CD4-positive, alpha-beta T cell (primary cell): Measurements from ENCODE around the gene TTL. TPM values are rescaled to one million over a fixed set of nuclear protein-coding genes. Genes with fewer than 3 reads are reported as not detected.

Source experiments
- ATAC-seq: fragments of 200-7000 bp; cut with Tn5 transposase; one replicate; pipeline ENCODE4 v1.10.0; 2022; ENCODE audit warnings: mild to moderate bottlenecking; ENCODE audit not compliant: poor library complexity
- CTCF ChIA-PET: fragments of 350-600 bp; sonication (Branson Sonifier 250); formaldehyde crosslinking; loops from one replicate; lab custom pipeline; 2021; ENCODE audit warnings: antibody characterized with exemption, inconsistent platforms; lab: Charles Lee
- POLR2A ChIA-PET: fragments of 350-600 bp; sonication (Branson Sonifier 250); formaldehyde crosslinking; loops from one replicate; lab custom pipeline; 2021; ENCODE audit warnings: antibody characterized with exemption, inconsistent platforms; lab: Charles Lee
- DNase-seq, 14 experiments: peaks; one replicate each; pipeline ENCODE4 v3.0.0-alpha.2; 2013 to 2020; ENCODE audit warnings: mixed read lengths in 2 of 14
- H3K27ac ChIP-seq, 2 donors: one replicate each; pipeline versions ENCODE4 v1.5.1 to v1.7.0; 2013; ENCODE audit warnings: low read length in 2 of 2, low read depth in 1 of 2, mild to moderate bottlenecking in 1 of 2
- H3K27me3 ChIP-seq, 2 experiments: 1 replicate in 1 of 2; 2 replicates in 1 of 2; pipeline versions ENCODE4 v1.6.1 to v1.7.0; 2013; ENCODE audit warnings: low read length in 2 of 2, control low read depth in 1 of 2, mild to moderate bottlenecking in 1 of 2, moderate library complexity in 1 of 2; ENCODE audit not compliant: insufficient read depth in 2 of 2, control insufficient read depth in 1 of 2
- H3K36me3 ChIP-seq: one replicate; pipeline ENCODE4 v1.6.1; 2013; ENCODE audit warnings: low read length, control low read depth; ENCODE audit not compliant: insufficient read depth
- H3K4me1 ChIP-seq: one replicate; pipeline ENCODE4 v1.6.1; 2013; ENCODE audit warnings: low read length, control low read depth; ENCODE audit not compliant: insufficient read depth
- H3K4me3 ChIP-seq: one replicate; pipeline ENCODE4 v1.5.1; 2013; ENCODE audit warnings: mild to moderate bottlenecking, low read length, moderate library complexity
- H3K9me3 ChIP-seq, 2 experiments: 1 replicate in 1 of 2; 2 replicates in 1 of 2; pipeline versions ENCODE4 v1.6.1 to v1.7.0; 2013; ENCODE audit warnings: low read length in 2 of 2, mild to moderate bottlenecking in 2 of 2, control low read depth in 1 of 2, moderate library complexity in 1 of 2; ENCODE audit not compliant: control insufficient read depth in 1 of 2, insufficient read depth in 1 of 2
- H3K27ac Mint-ChIP-seq: one replicate; pipeline ENCODE4 v1.8.0; 2020; ENCODE audit warnings: mixed read lengths
- H3K27me3 Mint-ChIP-seq: one replicate; pipeline ENCODE4 v1.8.0; 2021; ENCODE audit warnings: mixed read lengths
- H3K36me3 Mint-ChIP-seq: one replicate; pipeline ENCODE4 v1.8.0; 2021; ENCODE audit warnings: low read depth, mixed read lengths
- H3K4me1 Mint-ChIP-seq: one replicate; pipeline ENCODE4 v1.8.0; 2021; ENCODE audit warnings: low read depth, mixed read lengths
- H3K4me3 Mint-ChIP-seq: one replicate; pipeline ENCODE4 v1.8.0; 2020; ENCODE audit warnings: mild to moderate bottlenecking, mixed read lengths
- H3K9me3 Mint-ChIP-seq: one replicate; pipeline ENCODE4 v1.8.0; 2020; ENCODE audit warnings: mixed read lengths
- intact Hi-C, 2 experiments: fragments of 100-400 bp; cut with DNase I in 1 of 2; cut with micrococcal nuclease in 1 of 2; formaldehyde crosslinking; loops; one replicate each; pipeline versions ENCODE4 v1.15.1 to v1.9.0; 2023 to 2025; cut with DNase I, micrococcal nuclease
- total RNA-seq, 174 experiments: library from RNA in 2 of 174; stranded (reverse) in 2 of 174; gene quantifications; one replicate each; pipeline ENCODE4 v1.2.3 and lab custom pipeline; 2021 to 2026
- TF ChIP-seq, protein P1 (sequence below): fragments of 200-600 bp; IDR thresholded peaks from one replicate; pipeline ENCODE4 v1.8.0; 2022; ENCODE audit warnings: antibody characterized with exemption, mild to moderate bottlenecking

The TTL gene
- total RNA-seq, 2 experiments from 2014 or later: 9.9 to 10.8 TPM

DNA sequence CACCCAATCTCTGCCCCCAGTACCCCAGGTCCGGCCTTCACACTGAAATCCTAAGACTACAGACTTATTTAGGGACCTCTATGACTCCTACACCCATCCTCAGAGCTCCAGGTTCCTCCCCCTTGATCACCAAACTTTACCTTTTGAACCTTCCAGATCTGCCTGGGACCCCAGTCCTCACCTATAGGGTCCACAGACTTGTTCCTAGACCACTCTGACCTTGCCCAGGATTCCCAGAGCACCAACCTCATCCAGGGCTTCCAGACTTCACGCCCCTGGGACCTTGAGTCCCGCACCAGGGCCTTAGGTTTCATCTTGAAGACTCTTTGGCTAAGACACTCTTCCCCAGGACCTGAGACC is 102.9 kb downstream of the TTL start:
- peak overlapping the region; percentile 89 for H3K4me3 ChIP-seq
- H3K4me1 Mint-ChIP-seq: peaks cover 44% of the 10 kb centered on the region
- peak overlapping the region; percentile 66 to 92 for H3K27ac ChIP-seq
- H3K9me3 ChIP-seq: peaks cover 0 to 4% of the 10 kb centered on the region in 2 experiments
- H3K4me1 ChIP-seq: peaks cover 35% of the 10 kb centered on the region
- no peak for DNase-seq
- ChIA-PET POLR2A (interaction anchor here (0.8 to 2.1 kb wide), 8 partner anchors 39 to 530 kb away, joined by 3 to 11 read pairs (median 5); partner anchors contain the start of genes POLR1B and SLC20A1), CTCF (interaction anchor here (0.7 to 2.9 kb wide), 2 partner anchors 15 to 104 kb away, joined by 3 to 13 read pairs; no protein-coding TSS in a partner anchor)
- H3K27ac Mint-ChIP-seq: peak overlapping the region; percentile 94
- peaks cover 27% of the 10 kb centered on the region for H3K36me3 ChIP-seq
- no peaks in the 10 kb centered on the region for H3K27me3 Mint-ChIP-seq
- H3K4me3 Mint-ChIP-seq: peak overlapping the region; percentile 94
- H3K9me3 Mint-ChIP-seq: no peaks in the 10 kb centered on the region
- no peaks in the 10 kb centered on the region for H3K27me3 ChIP-seq
- intact Hi-C loops: loop anchor here (1.0 to 10.0 kb wide), 9 partner anchors 42 to 698 kb away; partner anchors contain the start of genes TMEM87B (in 2 of the 2) and POLR1B (in 1 of the 2)
- TF ChIP-seq, protein P1, sequence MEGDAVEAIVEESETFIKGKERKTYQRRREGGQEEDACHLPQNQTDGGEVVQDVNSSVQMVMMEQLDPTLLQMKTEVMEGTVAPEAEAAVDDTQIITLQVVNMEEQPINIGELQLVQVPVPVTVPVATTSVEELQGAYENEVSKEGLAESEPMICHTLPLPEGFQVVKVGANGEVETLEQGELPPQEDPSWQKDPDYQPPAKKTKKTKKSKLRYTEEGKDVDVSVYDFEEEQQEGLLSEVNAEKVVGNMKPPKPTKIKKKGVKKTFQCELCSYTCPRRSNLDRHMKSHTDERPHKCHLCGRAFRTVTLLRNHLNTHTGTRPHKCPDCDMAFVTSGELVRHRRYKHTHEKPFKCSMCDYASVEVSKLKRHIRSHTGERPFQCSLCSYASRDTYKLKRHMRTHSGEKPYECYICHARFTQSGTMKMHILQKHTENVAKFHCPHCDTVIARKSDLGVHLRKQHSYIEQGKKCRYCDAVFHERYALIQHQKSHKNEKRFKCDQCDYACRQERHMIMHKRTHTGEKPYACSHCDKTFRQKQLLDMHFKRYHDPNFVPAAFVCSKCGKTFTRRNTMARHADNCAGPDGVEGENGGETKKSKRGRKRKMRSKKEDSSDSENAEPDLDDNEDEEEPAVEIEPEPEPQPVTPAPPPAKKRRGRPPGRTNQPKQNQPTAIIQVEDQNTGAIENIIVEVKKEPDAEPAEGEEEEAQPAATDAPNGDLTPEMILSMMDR: no peak
- H3K36me3 Mint-ChIP-seq: peaks cover 44% of the 10 kb centered on the region
- ATAC-seq: no peak

DNA sequence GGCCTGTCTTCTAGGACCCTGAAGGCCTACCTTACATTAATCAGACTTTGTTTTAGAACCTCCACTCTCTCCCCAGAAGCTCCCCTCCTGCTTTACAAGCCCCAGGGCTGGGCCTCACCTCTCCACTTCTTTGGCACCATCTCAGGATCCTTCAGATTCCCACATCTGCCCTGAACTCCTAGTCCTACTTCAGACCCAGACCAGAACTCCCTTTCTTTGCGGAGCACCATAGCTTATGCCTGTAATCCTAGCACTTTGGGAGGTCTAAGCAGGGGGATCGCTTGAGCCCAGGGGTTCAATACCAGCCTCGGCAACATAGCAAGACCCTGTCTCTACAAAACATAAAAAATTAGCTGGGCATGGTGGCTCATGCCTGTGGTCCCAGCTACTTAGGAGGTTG is 103.4 kb downstream of the TTL start:
- H3K36me3 ChIP-seq: peaks cover 27% of the 10 kb centered on the region
- peaks cover 35% of the 10 kb centered on the region for H3K4me1 ChIP-seq
- no peak for ATAC-seq
- Mint-ChIP-seq H3K4me1 (peaks cover 44% of the 10 kb centered on the region), H3K27ac (peak overlapping the region; percentile 94), H3K36me3 (peaks cover 47% of the 10 kb centered on the region), H3K27me3 (no peaks in the 10 kb centered on the region), H3K4me3 (peak overlapping the region; percentile 94), H3K9me3 (no peaks in the 10 kb centered on the region)
- H3K27me3 ChIP-seq: no peaks in the 10 kb centered on the region
- intact Hi-C loops: loop anchor here (2.0 to 10.0 kb wide), 6 partner anchors 43 to 531 kb away; partner anchors contain the start of genes TMEM87B (in 2 of the 2) and POLR1B (in 1 of the 2)
- H3K27ac ChIP-seq: peak overlapping the region in 1 of 2 donors; percentile 92
- peak overlapping the region; percentile 89 for H3K4me3 ChIP-seq
- peak in 1 of 14 experiments; percentile 18 for DNase-seq
- POLR2A ChIA-PET: interaction anchor here (1.1 to 1.9 kb wide), 4 partner anchors 39 to 46 kb away, joined by 3 to 5 read pairs (median 4); partner anchors contain the start of gene POLR1B
- CTCF ChIA-PET: interaction anchor here (0.7 to 2.9 kb wide), 4 partner anchors 15 to 464 kb away, joined by 3 to 13 read pairs (median 3); no protein-coding TSS in a partner anchor
- TF ChIP-seq, protein P1: no peak
- peaks cover 0 to 4% of the 10 kb centered on the region in 2 experiments for H3K9me3 ChIP-seq

DNA sequence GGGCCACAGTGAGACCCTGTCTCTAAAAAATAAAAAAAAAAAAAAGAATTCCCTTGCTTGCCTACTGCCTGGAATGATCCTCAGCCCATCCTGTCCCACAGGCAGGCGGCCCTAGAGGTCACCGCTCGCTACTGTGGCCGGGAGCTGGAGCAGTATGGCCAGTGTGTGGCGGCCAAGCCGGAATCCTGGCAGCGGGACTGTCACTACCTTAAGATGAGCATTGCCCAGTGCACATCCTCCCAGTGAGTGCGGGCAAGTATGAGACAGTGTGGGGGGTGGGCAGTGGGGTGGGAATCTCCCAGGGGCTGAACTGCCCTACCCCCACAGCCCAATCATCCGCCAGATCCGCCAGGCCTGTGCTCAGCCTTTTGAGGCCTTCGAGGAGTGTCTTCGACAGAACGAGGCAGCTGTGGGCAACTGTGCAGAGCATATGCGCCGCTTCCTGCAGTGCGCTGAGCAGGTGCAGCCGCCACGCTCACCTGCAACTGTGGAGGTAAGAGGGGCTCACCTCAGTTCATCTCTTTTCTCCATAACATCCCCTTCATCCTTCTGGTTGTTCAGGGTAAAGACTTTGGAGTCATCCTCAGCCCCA is 104.0 kb downstream of the TTL start:
- TF ChIP-seq, protein P1: no peak
- ChIA-PET CTCF (interaction anchor here (0.7 to 0.9 kb wide), 3 partner anchors 14 to 465 kb away, joined by 3 read pairs; no protein-coding TSS in a partner anchor), POLR2A (interaction anchor here (1.4 to 1.9 kb wide), 2 partner anchors 43 to 46 kb away, joined by 3 to 5 read pairs; partner anchors contain the start of gene POLR1B)
- Mint-ChIP-seq H3K4me1 (peaks cover 44% of the 10 kb centered on the region), H3K36me3 (peaks cover 52% of the 10 kb centered on the region), H3K27ac (peak overlapping the region; percentile 38), H3K4me3 (peak overlapping the region; percentile 80), H3K27me3 (no peaks in the 10 kb centered on the region), H3K9me3 (no peaks in the 10 kb centered on the region)
- Histone ChIP-seq H3K4me3 (no peak overlapping the region), H3K36me3 (peaks cover 27% of the 10 kb centered on the region), H3K27me3 (no peaks in the 10 kb centered on the region), H3K27ac (no peak overlapping the region), H3K9me3 (peaks cover 0 to 4% of the 10 kb centered on the region in 2 experiments), H3K4me1 (peaks cover 35% of the 10 kb centered on the region)
- ATAC-seq (no peak), DNase-seq (peak in 1 of 14 experiments; percentile 25)
- intact Hi-C loops: loop anchor here (2.0 to 10.0 kb wide), 6 partner anchors 43 to 531 kb away; partner anchors contain the start of genes TMEM87B (in 2 of the 2) and POLR1B (in 1 of the 2)
